Loucy (cell line): ENCODE results near the gene MYL5.
A peak's percentile ranks its signal among the peaks of the same experiment; 100 is the strongest.

Source experiments
- H2AFZ ChIP-seq: fragments of 200-600 bp; sonication (generic); 2 replicates; pipeline ENCODE4 v1.6.0; 2016; ENCODE audit warnings: antibody characterized with exemption, mild to moderate bottlenecking, low read length, moderate library complexity
- H3F3A ChIP-seq: fragments of 200-600 bp; 2 replicates; pipeline ENCODE4 v1.6.0; 2016; ENCODE audit warnings: antibody characterized with exemption, low read depth, mild to moderate bottlenecking
- H3K27me3 ChIP-seq: fragments of 200-600 bp; sonication (generic); 2 replicates; pipeline ENCODE4 v1.6.1; 2014; ENCODE audit warnings: low read length, mild to moderate bottlenecking; ENCODE audit not compliant: insufficient read depth, poor library complexity, severe bottlenecking
- H3K36me3 ChIP-seq: fragments of 200-600 bp; sonication (generic); 2 replicates; pipeline ENCODE4 v1.6.1; 2016; ENCODE audit warnings: low read length; ENCODE audit not compliant: insufficient read depth
- H3K4me1 ChIP-seq: fragments of 200-600 bp; sonication (generic); 2 replicates; pipeline ENCODE4 v1.5.1; 2014; ENCODE audit warnings: low read length, mild to moderate bottlenecking; ENCODE audit not compliant: insufficient read depth, poor library complexity, severe bottlenecking
- H3K4me2 ChIP-seq: fragments of 200-600 bp; sonication (generic); 2 replicates; pipeline ENCODE4 v1.6.0; 2014; ENCODE audit warnings: antibody characterized with exemption, low read length, low read depth, mild to moderate bottlenecking; ENCODE audit not compliant: poor library complexity, severe bottlenecking
- H3K4me3 ChIP-seq: fragments of 200-600 bp; sonication (generic); 2 replicates; pipeline ENCODE4 v1.5.1; 2014; ENCODE audit warnings: low read length, mild to moderate bottlenecking, mixed read lengths; ENCODE audit not compliant: poor library complexity, severe bottlenecking
- H3K79me2 ChIP-seq: fragments of 200-600 bp; sonication (generic); 2 replicates; pipeline ENCODE4 v1.6.1; 2014; ENCODE audit warnings: low read length; ENCODE audit not compliant: insufficient read depth
- H3K9ac ChIP-seq: fragments of 200-600 bp; sonication (generic); 2 replicates; pipeline ENCODE4 v1.6.0; 2014; ENCODE audit warnings: mild to moderate bottlenecking, low read depth, low read length, moderate library complexity; ENCODE audit not compliant: poor library complexity, severe bottlenecking
- H3K9me2 ChIP-seq: fragments of 200-600 bp; sonication (generic); replicated peaks from 2 replicates; pipeline ENCODE4 v1.6.1; 2016; ENCODE audit warnings: low read depth, low read length, mixed read lengths
- H3K9me3 ChIP-seq: fragments of 200-600 bp; sonication (generic); 2 replicates; pipeline ENCODE4 v1.6.1; 2014; ENCODE audit warnings: mild to moderate bottlenecking, antibody characterized with exemption, low read length, low read depth; ENCODE audit not compliant: insufficient read depth
- H4K20me1 ChIP-seq: fragments of 200-600 bp; sonication (generic); 2 replicates; pipeline ENCODE4 v1.6.0; 2014; ENCODE audit warnings: antibody characterized with exemption, low read length, mild to moderate bottlenecking; ENCODE audit not compliant: insufficient read depth, poor library complexity, severe bottlenecking
- CTCF ChIP-seq: fragments of 200-600 bp; sonication (generic); conservative IDR thresholded peaks from 2 replicates; pipeline ENCODE4 v1.5.1; 2014; ENCODE audit warnings: mild to moderate bottlenecking, antibody characterized with exemption, low read length
- EZH2phosphoT487 ChIP-seq: fragments of 200-600 bp; IDR thresholded peaks from 2 replicates; pipeline ENCODE4 v1.6.1; 2018; ENCODE audit warnings: antibody characterized with exemption, mild to moderate bottlenecking, moderate library complexity, borderline replicate concordance

The MYL5 gene

GRCh38 chr4:707929-708630, 33.7 kb downstream of the MYL5 start:
- Histone ChIP-seq H3F3A (no peaks in the 10 kb centered on the region), H3K9me2 (no peaks in the 10 kb centered on the region), H3K9me3 (no peaks in the 10 kb centered on the region), H3K36me3 (no peaks in the 10 kb centered on the region), H2AFZ (no peak overlapping the region), H4K20me1 (peaks cover 31% of the 10 kb centered on the region), H3K27me3 (peaks cover 5% of the 10 kb centered on the region), H3K4me1 (peaks cover 29% of the 10 kb centered on the region), H3K4me3 (peak overlapping the region; percentile 98), H3K9ac (peak overlapping the region; percentile 99), H3K79me2 (peaks cover 68% of the 10 kb centered on the region), H3K4me2 (peak overlapping the region; percentile 99)
- no peak for TF ChIP-seq CTCF
- no peak for TF ChIP-seq EZH2phosphoT487

GRCh38 chr4:708631-708933, 34.2 kb downstream of the MYL5 start:
- Histone ChIP-seq H2AFZ (no peak overlapping the region), H3K9me2 (no peaks in the 10 kb centered on the region), H3K9ac (peak overlapping the region; percentile 99), H3K79me2 (peaks cover 73% of the 10 kb centered on the region), H3K27me3 (peaks cover 5% of the 10 kb centered on the region), H3K4me2 (peak overlapping the region; percentile 99), H4K20me1 (peaks cover 34% of the 10 kb centered on the region), H3K4me1 (peaks cover 29% of the 10 kb centered on the region), H3K4me3 (peak overlapping the region; percentile 98), H3K9me3 (no peaks in the 10 kb centered on the region), H3K36me3 (no peaks in the 10 kb centered on the region), H3F3A (no peaks in the 10 kb centered on the region)
- TF ChIP-seq EZH2phosphoT487 (no peak), CTCF (no peak)

GRCh38 chr4:709348-709747, 35.0 kb downstream of the MYL5 start:
- no peaks in the 10 kb centered on the region for H3K36me3 ChIP-seq
- no peaks in the 10 kb centered on the region for H3F3A ChIP-seq
- peak overlapping the region; percentile 98 for H3K4me3 ChIP-seq
- peaks cover 41% of the 10 kb centered on the region for H4K20me1 ChIP-seq
- no peak overlapping the region for H2AFZ ChIP-seq
- H3K4me2 ChIP-seq: peak overlapping the region; percentile 99
- H3K9me2 ChIP-seq: no peaks in the 10 kb centered on the region
- peaks cover 29% of the 10 kb centered on the region for H3K4me1 ChIP-seq
- TF ChIP-seq CTCF: no peak
- TF ChIP-seq EZH2phosphoT487: no peak
- no peak overlapping the region for H3K9ac ChIP-seq
- peaks cover 5% of the 10 kb centered on the region for H3K27me3 ChIP-seq
- peaks cover 80% of the 10 kb centered on the region for H3K79me2 ChIP-seq
- H3K9me3 ChIP-seq: no peaks in the 10 kb centered on the region
